ENCODE data around the gene KCNG1. TPM values are rescaled to one million over a fixed set of nuclear protein-coding genes. Genes with fewer than 3 reads are reported as not detected.
A peak's percentile ranks its signal among the peaks of the same experiment; 100 is the strongest.

The KCNG1 gene
- total and polyA plus RNA-seq, 2 of the 13 experiments (the other 11 are each of a cell fraction or from before 2014, with no cell fraction given), result not detected

GRCh38 chr20:50958615-50959542 lies 64.0 kb downstream of the KCNG1 start, which contains the start of gene MOCS3 (continued):
- TF ChIP-seq TCF12 (IDR thresholded peaks at IDR 0.05) (no peak), TCF12 (CRISPR knock-in tag; IDR thresholded peaks at IDR 0.05) (peak; percentile 83; the same call in 1 of the 2 replicates), ZBTB38 (CRISPR knock-in tag; IDR thresholded peaks at IDR 0.05) (no peak), TAF1 (CRISPR knock-in tag; IDR thresholded peaks at IDR 0.05) (peak; percentile 63; the same call in 1 of the 2 replicates), ZBTB20 (CRISPR knock-in tag; IDR thresholded peaks at IDR 0.05; ENCODE audit: borderline replicate concordance, low read depth) (no peak), ZNF326 (CRISPR knock-in tag; IDR thresholded peaks at IDR 0.05; ENCODE audit: borderline replicate concordance) (no peak), GPBP1L1 (CRISPR knock-in tag; IDR thresholded peaks at IDR 0.05) (no peak), KDM2A (CRISPR knock-in tag; IDR thresholded peaks at IDR 0.05; ENCODE audit: borderline replicate concordance, low read depth) (peak; percentile 84), PRPF4 (IDR thresholded peaks at IDR 0.05; ENCODE audit: low read depth, low read length, poor library complexity, severe bottlenecking) (no peak), NR3C1 (CRISPR knock-in tag; IDR thresholded peaks at IDR 0.05) (0 out of 2 replicates have a peak, but pooled peaks have one; percentile 38), NFYC (CRISPR knock-in tag; IDR thresholded peaks at IDR 0.05) (no peak), ZNF670 (CRISPR knock-in tag; IDR thresholded peaks at IDR 0.05; ENCODE audit: borderline replicate concordance) (no peak), THAP7 (CRISPR knock-in tag; IDR thresholded peaks at IDR 0.05) (no peak; the same call in 1 of the 2 replicates), FOXK1 (CRISPR knock-in tag; IDR thresholded peaks at IDR 0.05; ENCODE audit: borderline replicate concordance, low read depth) (peak; percentile 92), ZNF781 (CRISPR knock-in tag; IDR thresholded peaks at IDR 0.05; ENCODE audit: borderline replicate concordance, not compliant biosample characterization) (no peak), ZNF496 (CRISPR knock-in tag; IDR thresholded peaks at IDR 0.05; ENCODE audit: insufficient replicate concordance) (no peak), PHF20 (CRISPR knock-in tag; IDR thresholded peaks at IDR 0.05) (peak; percentile 96), ZNF574 (CRISPR knock-in tag; IDR thresholded peaks at IDR 0.05) (peak; percentile 93), ZNF660 (CRISPR knock-in tag; IDR thresholded peaks at IDR 0.05; ENCODE audit: borderline replicate concordance, low read depth) (peak; percentile 22; the same call in 1 of the 2 replicates), CBFB (CRISPR knock-in tag; IDR thresholded peaks at IDR 0.05) (no peak; the same call in 1 of the 2 replicates)
- TF ChIP-seq, protein P1, sequence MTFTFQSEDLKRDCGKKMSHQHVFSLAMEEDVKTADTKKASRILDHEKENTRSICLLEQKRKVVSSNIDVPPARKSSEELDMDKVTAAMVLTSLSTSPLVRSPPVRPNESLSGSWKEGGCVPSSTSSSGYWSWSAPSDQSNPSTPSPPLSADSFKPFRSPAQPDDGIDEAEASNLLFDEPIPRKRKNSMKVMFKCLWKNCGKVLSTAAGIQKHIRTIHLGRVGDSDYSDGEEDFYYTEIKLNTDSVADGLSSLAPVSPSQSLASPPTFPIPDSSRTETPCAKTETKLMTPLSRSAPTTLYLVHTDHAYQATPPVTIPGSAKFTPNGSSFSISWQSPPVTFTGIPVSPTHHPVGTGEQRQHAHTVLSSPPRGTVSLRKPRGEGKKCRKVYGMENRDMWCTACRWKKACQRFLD (CRISPR knock-in tag; IDR thresholded peaks at IDR 0.05; ENCODE audit: borderline replicate concordance), result peak; percentile 66; the same call in 1 of the 2 replicates
